Measurements from ENCODE around the gene WNT9B. TPM values are rescaled to one million over a fixed set of nuclear protein-coding genes. Genes with fewer than 3 reads are reported as not detected.

WNT9B gene
- not detected for total RNA-seq

- ATAC-seq: peak; percentile 16
- peaks cover 75% of the 10 kb centered on the region for H3K27me3 Mint-ChIP-seq
- CTCF ChIA-PET: no interaction called here
- H3K36me3 Mint-ChIP-seq: no peaks in the 10 kb centered on the region
- no peak within 1 kb of the TSS for H3K27ac Mint-ChIP-seq
- no peak for DNase-seq
- H3K9me3 Mint-ChIP-seq (ENCODE audit: low read depth): no peaks in the 10 kb centered on the region
- H3K4me1 Mint-ChIP-seq: peaks cover 2% of the 10 kb centered on the region
- H3K4me3 Mint-ChIP-seq: no peak within 1 kb of the TSS
Observed at GRCh38 chr17:46851029-46851741, at the start of gene WNT9B. Gene WNT9B, plus strand, starts transcription at chr17:46851583. Its CDS starts 56 bp downstream, at chr17:46851639.

DNA sequence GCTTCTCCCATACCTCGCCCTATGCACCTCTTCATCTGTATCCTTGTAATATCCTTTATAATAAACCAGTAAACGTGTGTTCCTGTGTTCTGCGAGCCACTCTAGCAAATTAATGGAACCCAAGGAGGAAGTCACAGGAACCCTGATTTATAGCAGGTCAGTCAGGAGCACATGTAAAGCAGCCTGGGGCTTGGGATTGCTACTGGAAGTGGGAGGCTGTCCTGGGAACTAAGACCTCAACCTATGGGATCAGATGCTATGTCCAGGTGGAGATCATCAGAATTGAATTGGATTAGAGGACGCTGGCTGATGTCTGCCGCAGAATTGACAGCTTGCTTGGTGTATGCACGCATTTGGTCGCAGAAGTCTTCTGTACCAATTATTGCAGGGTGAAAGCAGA is 48.6 kb upstream of the WNT9B start:
- Mint-ChIP-seq H3K27me3 (no peaks in the 10 kb centered on the region), H3K9me3 (ENCODE audit: low read depth) (no peaks in the 10 kb centered on the region), H3K4me3 (no peak overlapping the region), H3K4me1 (no peaks in the 10 kb centered on the region), H3K36me3 (no peaks in the 10 kb centered on the region), H3K27ac (no peak overlapping the region)
- CTCF ChIA-PET: no interaction called here
- ATAC-seq (no peak), DNase-seq (no peak)

DNA sequence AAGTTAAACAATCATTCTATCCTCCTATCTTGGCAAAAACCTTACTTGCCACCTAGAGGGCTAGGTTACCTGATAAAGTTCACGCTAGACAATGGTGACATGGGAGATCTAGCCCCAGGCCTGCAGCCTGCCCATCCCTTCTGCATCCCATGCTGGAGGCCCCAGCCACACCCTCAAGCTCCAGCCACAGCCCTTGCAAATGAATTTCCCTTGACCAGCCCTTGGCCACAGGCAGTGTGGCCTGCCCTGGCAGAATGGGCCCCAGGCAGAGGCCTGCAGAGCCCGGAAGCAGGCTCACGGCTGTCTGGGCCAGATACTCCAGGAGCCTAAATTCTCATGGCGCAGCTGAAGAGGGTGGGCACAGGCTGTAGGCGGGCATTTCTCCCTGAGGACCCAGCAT is 47.8 kb upstream of the WNT9B start:
- ATAC-seq: no peak

GRCh38 chr17:46805771-46806170 is 45.6 kb upstream of the WNT9B start:
- CTCF ChIA-PET: no interaction called here
- no peaks in the 10 kb centered on the region for H3K9me3 Mint-ChIP-seq (ENCODE audit: low read depth)
- DNase-seq: no peak

More for the DNA sequence above, 47.8 kb upstream of the WNT9B start:
- H3K9me3 Mint-ChIP-seq (ENCODE audit: low read depth): no peaks in the 10 kb centered on the region
- no peak for DNase-seq
- H3K27me3 Mint-ChIP-seq: no peaks in the 10 kb centered on the region
- no peaks in the 10 kb centered on the region for H3K36me3 Mint-ChIP-seq
- no peak overlapping the region for H3K27ac Mint-ChIP-seq
- no peak overlapping the region for H3K4me3 Mint-ChIP-seq
- no peaks in the 10 kb centered on the region for H3K4me1 Mint-ChIP-seq
- CTCF ChIA-PET: no interaction called here

DNA sequence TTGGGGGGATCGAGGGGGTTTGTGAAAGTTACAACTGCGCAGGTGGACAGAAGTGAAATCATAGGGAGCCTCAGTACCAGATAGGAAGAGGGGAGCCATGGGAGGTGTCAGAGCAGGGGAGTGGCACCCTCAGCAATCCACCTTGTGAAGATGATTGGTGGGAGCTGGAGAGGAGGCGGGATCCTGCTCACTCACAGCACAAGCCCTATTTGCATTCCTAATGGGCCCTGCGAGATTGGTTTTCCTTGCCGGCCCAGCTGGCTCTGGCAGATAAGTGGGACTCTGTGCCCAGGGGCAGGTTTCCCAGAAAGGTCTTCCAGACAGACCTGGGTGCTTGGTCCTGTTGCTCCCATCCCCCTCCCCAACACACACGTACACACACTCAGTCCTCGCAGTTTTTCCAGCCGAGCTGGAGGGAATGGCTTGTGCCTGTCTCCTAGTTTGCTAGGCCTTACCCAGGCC is 42.2 kb upstream of the WNT9B start:
- ATAC-seq: no peak
- H3K4me3 Mint-ChIP-seq: no peak overlapping the region
- H3K27ac Mint-ChIP-seq: no peak overlapping the region
- H3K9me3 Mint-ChIP-seq (ENCODE audit: low read depth): no peaks in the 10 kb centered on the region
- CTCF ChIA-PET: interaction anchor here (0.7 kb wide), 1 partner anchor 41 kb away, joined by 3 read pairs; no protein-coding TSS in a partner anchor
- no peaks in the 10 kb centered on the region for H3K36me3 Mint-ChIP-seq
- H3K27me3 Mint-ChIP-seq: peaks cover 18% of the 10 kb centered on the region
- no peaks in the 10 kb centered on the region for H3K4me1 Mint-ChIP-seq
- no peak for DNase-seq

More at GRCh38 chr17:46805771-46806170, 45.6 kb upstream of the WNT9B start:
- Mint-ChIP-seq H3K27me3 (no peaks in the 10 kb centered on the region), H3K27ac (no peak overlapping the region), H3K4me3 (no peak overlapping the region), H3K4me1 (no peaks in the 10 kb centered on the region), H3K36me3 (no peaks in the 10 kb centered on the region)
- no peak for ATAC-seq

DNA sequence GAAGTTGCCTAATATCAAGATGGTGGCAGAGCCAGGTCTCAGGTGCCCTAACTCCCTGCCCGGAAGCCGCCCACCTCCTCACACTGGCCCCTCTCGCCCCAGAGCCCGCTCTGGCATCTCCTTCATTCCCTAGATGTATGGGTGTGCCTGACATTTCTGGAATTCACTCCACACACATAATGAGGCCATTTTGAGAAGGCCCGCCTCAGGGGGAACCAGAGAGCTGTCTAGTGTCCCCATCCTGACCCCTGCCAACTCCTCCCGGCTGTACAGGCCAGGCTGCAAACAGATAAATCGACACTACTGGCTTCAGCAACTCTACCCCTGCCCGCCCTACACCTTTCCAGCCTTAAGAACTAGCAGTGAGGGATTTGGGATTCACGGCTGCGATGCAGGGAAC is 40.5 kb upstream of the WNT9B start:
- ATAC-seq (no peak), DNase-seq (no peak)
- Mint-ChIP-seq H3K27ac (no peak overlapping the region), H3K4me3 (no peak overlapping the region), H3K9me3 (ENCODE audit: low read depth) (no peaks in the 10 kb centered on the region), H3K27me3 (peaks cover 31% of the 10 kb centered on the region), H3K36me3 (no peaks in the 10 kb centered on the region), H3K4me1 (no peaks in the 10 kb centered on the region)
- CTCF ChIA-PET: interaction anchor here (1.3 kb wide), 2 partner anchors 11 to 24 kb away, joined by 4 to 7 read pairs; no protein-coding TSS in a partner anchor

GRCh38 chr17:46811978-46812583 is 39.3 kb upstream of the WNT9B start:
- no peak overlapping the region for H3K4me3 Mint-ChIP-seq
- CTCF ChIA-PET: interaction anchor here (0.7 to 0.9 kb wide), 2 partner anchors 10 to 24 kb away, joined by 3 read pairs; no protein-coding TSS in a partner anchor
- DNase-seq (no peak), ATAC-seq (no peak)
- no peak overlapping the region for H3K27ac Mint-ChIP-seq
- H3K36me3 Mint-ChIP-seq: no peaks in the 10 kb centered on the region
- no peaks in the 10 kb centered on the region for H3K4me1 Mint-ChIP-seq
- H3K9me3 Mint-ChIP-seq (ENCODE audit: low read depth): no peaks in the 10 kb centered on the region
- peaks cover 43% of the 10 kb centered on the region for H3K27me3 Mint-ChIP-seq

GRCh38 chr17:46812624-46813318 is 38.6 kb upstream of the WNT9B start:
- Mint-ChIP-seq H3K4me3 (no peak overlapping the region), H3K9me3 (ENCODE audit: low read depth) (no peaks in the 10 kb centered on the region), H3K36me3 (no peaks in the 10 kb centered on the region), H3K4me1 (peaks cover 2% of the 10 kb centered on the region), H3K27ac (no peak overlapping the region), H3K27me3 (peaks cover 50% of the 10 kb centered on the region)
- DNase-seq (no peak), ATAC-seq (no peak)
- CTCF ChIA-PET: interaction anchor here (0.7 kb wide), 1 partner anchor 9 kb away, joined by 3 read pairs; no protein-coding TSS in a partner anchor

DNA sequence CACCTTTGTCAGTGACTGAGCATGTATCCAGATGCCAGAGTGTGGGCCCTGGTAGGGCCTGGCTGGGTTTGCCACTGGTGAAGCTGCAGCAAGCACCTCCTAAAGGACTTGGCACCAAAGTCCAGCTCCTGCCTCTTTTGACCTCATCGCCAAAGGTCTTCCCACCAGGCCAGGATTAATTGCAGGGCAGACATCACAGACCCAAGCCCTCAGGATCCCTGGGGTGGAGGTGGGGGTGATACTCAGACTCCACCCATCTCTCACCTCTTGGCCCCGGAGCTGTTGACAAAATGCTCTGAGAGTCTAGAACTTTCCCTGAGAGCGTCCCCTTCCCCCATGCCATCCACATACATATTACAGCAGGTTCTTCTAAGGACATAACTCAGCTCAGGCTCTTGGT is 37.5 kb upstream of the WNT9B start:
- Mint-ChIP-seq H3K9me3 (ENCODE audit: low read depth) (no peaks in the 10 kb centered on the region), H3K4me1 (peaks cover 4% of the 10 kb centered on the region), H3K27me3 (peaks cover 59% of the 10 kb centered on the region), H3K4me3 (no peak overlapping the region), H3K36me3 (no peaks in the 10 kb centered on the region), H3K27ac (no peak overlapping the region)
- no peak for DNase-seq
- no peak for ATAC-seq
- CTCF ChIA-PET: no interaction called here

DNA sequence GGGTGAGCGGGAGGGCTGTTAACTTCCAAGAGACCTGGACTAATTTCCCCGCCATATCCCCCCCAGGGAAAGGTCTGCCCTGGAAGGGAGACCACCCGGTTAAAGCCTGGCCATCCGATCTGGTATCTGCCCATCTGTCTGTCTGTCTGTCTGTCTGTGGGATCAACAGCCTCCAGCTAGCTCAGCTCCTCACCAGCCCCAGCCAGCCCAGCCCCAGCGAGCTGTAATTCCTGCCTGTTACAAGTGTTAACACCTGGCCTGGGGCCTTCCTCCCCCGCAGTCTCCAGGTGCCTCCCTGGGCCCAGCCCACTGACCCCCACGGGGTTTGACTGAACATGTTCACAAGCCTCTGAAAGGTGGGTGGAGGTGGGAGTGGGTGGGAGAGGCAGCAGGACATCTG is 36.9 kb upstream of the WNT9B start:
- DNase-seq (no peak), ATAC-seq (no peak)
- Mint-ChIP-seq H3K36me3 (no peaks in the 10 kb centered on the region), H3K27me3 (peaks cover 64% of the 10 kb centered on the region), H3K4me3 (no peak overlapping the region), H3K4me1 (peaks cover 7% of the 10 kb centered on the region), H3K9me3 (ENCODE audit: low read depth) (no peaks in the 10 kb centered on the region), H3K27ac (no peak overlapping the region)
- CTCF ChIA-PET: no interaction called here

- H3K9me3 Mint-ChIP-seq (ENCODE audit: low read depth): no peaks in the 10 kb centered on the region
- H3K27me3 Mint-ChIP-seq: peaks cover 77% of the 10 kb centered on the region
- H3K36me3 Mint-ChIP-seq: no peaks in the 10 kb centered on the region
- CTCF ChIA-PET: no interaction called here
- no peak overlapping the region for H3K27ac Mint-ChIP-seq
- peaks cover 7% of the 10 kb centered on the region for H3K4me1 Mint-ChIP-seq
- no peak overlapping the region for H3K4me3 Mint-ChIP-seq
- ATAC-seq (no peak), DNase-seq (no peak)
Observed at GRCh38 chr17:46815474-46816353, 35.7 kb upstream of the WNT9B start.

GRCh38 chr17:46817151-46817900 is 34.1 kb upstream of the WNT9B start:
- Mint-ChIP-seq H3K4me1 (peaks cover 7% of the 10 kb centered on the region), H3K36me3 (no peaks in the 10 kb centered on the region), H3K9me3 (ENCODE audit: low read depth) (no peaks in the 10 kb centered on the region), H3K27ac (no peak overlapping the region), H3K27me3 (peaks cover 92% of the 10 kb centered on the region), H3K4me3 (no peak overlapping the region)
- CTCF ChIA-PET: no interaction called here
- DNase-seq (no peak), ATAC-seq (no peak)

- CTCF ChIA-PET: no interaction called here
- no peaks in the 10 kb centered on the region for H3K36me3 Mint-ChIP-seq
- no peak overlapping the region for H3K27ac Mint-ChIP-seq
- no peaks in the 10 kb centered on the region for H3K9me3 Mint-ChIP-seq (ENCODE audit: low read depth)
- H3K4me3 Mint-ChIP-seq: no peak overlapping the region
- ATAC-seq (no peak), DNase-seq (no peak)
- peaks cover 91% of the 10 kb centered on the region for H3K27me3 Mint-ChIP-seq
- H3K4me1 Mint-ChIP-seq: peaks cover 7% of the 10 kb centered on the region
Observed at GRCh38 chr17:46817901-46818209, 33.5 kb upstream of the WNT9B start.

Data from activated CD8-positive, alpha-beta memory T cell treated with anti-CD3 and anti-CD28 coated beads, Interleukin-2, amount 10 ng/mL, durations not matched to agents 7 days and 5 days (primary cell).